Stimulated activated CD4-positive, alpha-beta T cell treated with anti-CD3 and anti-CD28 coated beads, TNF-alpha, amount 100 ng/mL, for 48 hours (primary cell): ENCODE data around the gene CYP4A11.
"Not testable (repeated sequence)": the region's sequence is repeated elsewhere in the genome, so short reads cannot be mapped to it uniquely, and the experiment has no call there.

Experiments used
- DNase-seq, 3 donors: peaks; one replicate each; pipeline ENCODE4 v3.0.0-alpha.2; 2020; ENCODE audit warnings: low read depth in 3 of 3

Gene CYP4A11

GRCh38 chr1:46910790-46911189, 30.5 kb downstream of the CYP4A11 start:
- no peak for DNase-seq

GRCh38 chr1:46903481-46903880, 37.8 kb downstream of the CYP4A11 start:
- DNase-seq = no peak

- DNase-seq = no peak
Measured at GRCh38 chr1:46900401-46900800, 40.9 kb downstream of the CYP4A11 start.

GRCh38 chr1:46881656-46882055, 59.6 kb downstream of the CYP4A11 start:
- DNase-seq = not testable (repeated sequence)
